GM12878 (cell line): ENCODE measurements around the gene COPS3.

Source experiments
- BRCA1 ChIP-seq: IDR thresholded peaks from 2 replicates; pipeline ENCODE4 v1.6.1; 2011; ENCODE audit warnings: low read depth, low read length, improper control_type of control experiment
- CTCF ChIP-seq, 3 experiments: IDR thresholded peaks in 2 of 3; conservative IDR thresholded peaks in 1 of 3; 2 replicates each; pipeline ENCODE4 v1.5.1; 2011; ENCODE audit warnings: low read depth in 3 of 3, low read length in 3 of 3, mild to moderate bottlenecking in 3 of 3, control low read depth in 2 of 3, moderate library complexity in 2 of 3, inconsistent platforms in 1 of 3, mixed read lengths in 1 of 3; ENCODE audit not compliant: control insufficient read depth in 2 of 3, insufficient read depth in 1 of 3; ENCODE audit errors: extremely low read depth in 1 of 3
- FOXM1 ChIP-seq: IDR thresholded peaks from 2 replicates; pipeline ENCODE4 v1.6.1; 2012; ENCODE audit warnings: low read depth, mild to moderate bottlenecking, inconsistent platforms, low read length, moderate library complexity
- HDAC6 ChIP-seq: fragments of 200-600 bp; sonication (generic); IDR thresholded peaks from one replicate; pipeline ENCODE4 v1.8.0; 2017; ENCODE audit warnings: antibody characterized with exemption; ENCODE audit not compliant: unreplicated experiment
- NKRF ChIP-seq: fragments of 450-650 bp; conservative IDR thresholded peaks from 2 replicates; pipeline ENCODE4 v1.6.1; 2017; ENCODE audit warnings: mild to moderate bottlenecking, moderate library complexity
- POLR2A ChIP-seq: IDR thresholded peaks from 2 replicates; pipeline ENCODE4 v1.6.1; 2011; ENCODE audit warnings: low read depth, mild to moderate bottlenecking, low read length
- POLR2AphosphoS5 ChIP-seq: IDR thresholded peaks from 2 replicates; pipeline ENCODE4 v1.6.1; 2011; ENCODE audit warnings: mild to moderate bottlenecking, low read length, inconsistent platforms
- RBBP5 ChIP-seq: fragments of 200-600 bp; sonication (generic); conservative IDR thresholded peaks from 2 replicates; pipeline ENCODE4 v1.6.1; 2016
- REST ChIP-seq: IDR thresholded peaks from 2 replicates; pipeline ENCODE4 v1.6.1; 2012; ENCODE audit warnings: mild to moderate bottlenecking, low read depth, low read length
- TCF3 ChIP-seq: IDR thresholded peaks from 2 replicates; pipeline ENCODE4 v1.6.1; 2012; ENCODE audit warnings: low read depth, mild to moderate bottlenecking, low read length, borderline replicate concordance; ENCODE audit not compliant: insufficient read depth
- USF2 ChIP-seq: IDR thresholded peaks from 2 replicates; pipeline ENCODE4 v1.6.1; 2011; ENCODE audit warnings: low read depth, low read length, improper control_type of control experiment, borderline replicate concordance
- YY1 ChIP-seq: IDR thresholded peaks from 2 replicates; pipeline ENCODE4 v1.6.1; 2011; ENCODE audit warnings: low read depth, mild to moderate bottlenecking, low read length
- ZZZ3 ChIP-seq: IDR thresholded peaks from 2 replicates; pipeline ENCODE4 v1.6.1; 2011; ENCODE audit warnings: low read depth; ENCODE audit not compliant: control insufficient read depth, insufficient read length

- TF ChIP-seq YY1 (no peak), FOXM1 (no peak), POLR2AphosphoS5 (no peak), TCF3 (no peak), CTCF (IDR thresholded peaks at IDR 0.05 in 2 of 3, conservative IDR thresholded peaks at IDR 0.05 in 1 of 3; ENCODE audit: control insufficient read depth in 2 of 3, extremely low read depth in 1 of 3, insufficient read depth in 1 of 3, low read depth in 3 of 3, low read length in 3 of 3) (no peak), POLR2A (no peak), NKRF (no peak), USF2 (no peak), HDAC6 (no peak), REST (no peak), RBBP5 (no peak), BRCA1 (no peak), ZZZ3 (no peak)
Measured at GRCh38 chr17:17215575-17215974, 65.5 kb downstream of the COPS3 start.
